Epithelial cell of esophagus (primary cell): ENCODE results near the gene TRMT1.

ENCODE experiments used
- DNase-seq: peaks from one replicate; pipeline ENCODE4 v3.0.0; 2010; ENCODE audit warnings: low read depth
- H3K4me3 ChIP-seq: 2 replicates; pipeline ENCODE4 v1.5.1; 2011; ENCODE audit warnings: mild to moderate bottlenecking, low read length, control low read depth
- TF ChIP-seq, protein P1 (sequence below): IDR thresholded peaks from 2 replicates; pipeline ENCODE4 v1.5.1; 2011; ENCODE audit warnings: low read depth, mild to moderate bottlenecking, low read length, control low read depth, inconsistent platforms; ENCODE audit not compliant: insufficient read depth; ENCODE audit errors: missing control alignments

Gene TRMT1

DNA sequence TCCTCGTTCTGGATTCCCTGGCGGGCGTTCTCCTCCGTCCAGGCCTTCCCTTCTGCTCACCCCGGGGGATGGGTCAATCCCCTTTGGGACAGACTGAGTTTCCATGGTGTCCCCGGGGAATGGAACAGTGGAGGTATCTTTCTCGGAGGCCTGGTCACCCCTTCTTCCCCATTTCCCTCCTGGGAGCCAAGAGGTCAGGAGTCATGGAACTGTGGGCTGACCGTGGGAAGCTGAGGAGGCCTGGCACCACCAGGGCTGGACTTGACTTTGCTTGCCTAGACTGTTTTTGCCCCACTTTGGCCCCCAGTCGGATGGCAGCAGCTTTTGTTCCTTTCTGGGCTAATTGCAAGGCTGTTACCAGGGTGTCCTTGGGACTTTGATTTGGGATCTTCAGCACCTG lies 3.5 kb upstream of the TRMT1 start:
- no peak for DNase-seq
- no peak overlapping the region for H3K4me3 ChIP-seq
- TF ChIP-seq, protein P1, sequence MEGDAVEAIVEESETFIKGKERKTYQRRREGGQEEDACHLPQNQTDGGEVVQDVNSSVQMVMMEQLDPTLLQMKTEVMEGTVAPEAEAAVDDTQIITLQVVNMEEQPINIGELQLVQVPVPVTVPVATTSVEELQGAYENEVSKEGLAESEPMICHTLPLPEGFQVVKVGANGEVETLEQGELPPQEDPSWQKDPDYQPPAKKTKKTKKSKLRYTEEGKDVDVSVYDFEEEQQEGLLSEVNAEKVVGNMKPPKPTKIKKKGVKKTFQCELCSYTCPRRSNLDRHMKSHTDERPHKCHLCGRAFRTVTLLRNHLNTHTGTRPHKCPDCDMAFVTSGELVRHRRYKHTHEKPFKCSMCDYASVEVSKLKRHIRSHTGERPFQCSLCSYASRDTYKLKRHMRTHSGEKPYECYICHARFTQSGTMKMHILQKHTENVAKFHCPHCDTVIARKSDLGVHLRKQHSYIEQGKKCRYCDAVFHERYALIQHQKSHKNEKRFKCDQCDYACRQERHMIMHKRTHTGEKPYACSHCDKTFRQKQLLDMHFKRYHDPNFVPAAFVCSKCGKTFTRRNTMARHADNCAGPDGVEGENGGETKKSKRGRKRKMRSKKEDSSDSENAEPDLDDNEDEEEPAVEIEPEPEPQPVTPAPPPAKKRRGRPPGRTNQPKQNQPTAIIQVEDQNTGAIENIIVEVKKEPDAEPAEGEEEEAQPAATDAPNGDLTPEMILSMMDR: no peak

DNA sequence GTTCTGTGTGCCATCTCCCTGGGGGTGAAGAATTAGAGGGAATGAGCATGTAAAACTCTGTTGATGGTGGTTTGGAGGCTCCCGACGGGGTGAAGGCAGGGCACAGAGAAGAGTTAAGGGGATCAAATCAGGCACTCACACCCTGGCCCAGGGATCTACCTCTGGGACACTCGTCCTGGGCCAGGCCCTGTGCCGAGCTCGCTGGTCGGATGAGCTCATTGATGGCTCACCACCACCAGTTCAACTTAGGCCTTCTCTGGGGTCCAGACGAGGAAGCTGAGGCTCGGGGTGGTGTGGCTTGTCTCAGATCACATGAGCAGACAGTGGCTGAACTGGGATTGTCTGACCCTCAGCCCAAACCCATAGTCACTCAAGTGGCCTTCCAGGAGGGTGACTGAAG lies 3.1 kb upstream of the TRMT1 start:
- no peak for DNase-seq
- peak overlapping the region; percentile 75 for H3K4me3 ChIP-seq
- TF ChIP-seq, protein P1: no peak

DNA sequence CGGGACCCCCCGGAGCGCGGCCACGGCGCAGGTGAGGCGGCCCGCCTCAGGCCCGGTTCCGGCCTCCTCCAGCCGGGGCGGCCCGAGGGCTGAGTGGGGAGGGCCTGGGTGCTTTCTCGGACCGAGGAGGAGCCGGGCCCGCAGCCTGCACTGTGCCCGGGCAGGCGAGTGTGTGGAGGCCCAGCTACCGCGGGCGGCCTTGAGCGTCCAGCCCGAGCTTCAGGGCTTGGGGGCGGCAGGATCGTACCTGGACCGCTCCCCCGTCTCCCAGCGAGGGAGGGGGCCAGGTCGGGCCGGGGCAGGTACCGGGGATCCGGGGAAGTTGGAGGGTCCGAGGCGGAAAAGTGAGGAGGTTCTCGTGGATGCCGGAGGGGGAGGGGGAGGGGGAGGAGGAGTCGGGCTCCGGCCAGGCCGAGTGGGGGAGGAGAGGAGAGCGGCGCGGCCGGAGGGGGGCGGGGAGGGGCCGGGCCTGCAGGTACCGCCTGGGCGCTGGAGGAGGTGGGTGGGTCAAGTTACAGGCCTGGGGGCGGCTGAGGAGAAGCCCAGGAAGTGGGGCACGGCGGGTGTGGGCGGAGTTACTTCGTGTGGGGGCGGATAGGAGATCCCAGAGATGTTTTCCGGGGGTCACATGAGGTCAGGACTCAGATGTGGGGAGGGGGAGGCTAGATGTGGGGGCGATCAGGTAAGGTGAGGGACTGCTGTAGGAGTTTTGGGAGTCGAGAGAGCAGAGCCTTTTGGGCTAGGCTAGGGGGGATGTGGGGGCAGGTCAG lies 2.1 kb upstream of the TRMT1 start:
- peak; percentile 60 for DNase-seq
- TF ChIP-seq, protein P1: no peak

DNA sequence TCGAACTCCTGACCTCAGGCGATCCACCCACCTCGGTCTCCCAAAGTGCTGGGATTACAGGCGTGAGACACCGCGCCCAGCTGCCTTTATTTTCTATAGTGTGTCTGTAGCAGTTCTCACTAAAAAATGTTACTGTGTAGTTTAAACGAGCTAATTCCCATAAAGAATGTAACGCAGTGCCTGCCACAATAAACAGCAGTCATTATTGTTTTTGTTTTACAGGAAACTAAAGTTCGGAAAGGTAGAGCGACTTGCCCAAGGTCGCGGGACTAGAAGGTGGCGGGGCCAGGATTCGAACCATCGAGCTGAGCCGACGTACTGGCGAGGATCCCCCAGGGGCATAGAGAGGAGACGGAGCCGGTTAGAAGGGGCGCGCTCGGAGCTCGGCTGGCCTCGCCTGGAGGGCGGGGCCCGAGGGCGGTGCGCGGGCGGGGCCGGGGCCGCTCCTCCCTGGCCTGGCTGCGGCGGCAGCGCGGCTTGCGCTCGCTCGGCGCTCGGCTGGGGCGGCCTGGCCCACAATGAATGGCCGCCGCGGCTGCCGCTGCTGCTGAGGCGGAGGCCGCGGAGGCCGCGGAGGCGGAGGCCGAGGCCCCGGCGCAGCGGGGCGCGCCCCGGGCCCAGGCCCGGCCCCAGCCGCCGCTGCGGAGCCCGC lies 1.4 kb upstream of the TRMT1 start, which contains the start of gene NACC1:
NACC1 (plus strand) TSS at position 493 of the 652 bp plus-strand sequence. CDS start 16,944 bp downstream, outside the sequence.
- H3K4me3 ChIP-seq: peak within 1 kb of the TSS; percentile 84
- TF ChIP-seq, protein P1: no peak
- DNase-seq: peak; percentile 91

More for the DNA sequence above, 2.1 kb upstream of the TRMT1 start:
- H3K4me3 ChIP-seq: peak overlapping the region; percentile 75

DNA sequence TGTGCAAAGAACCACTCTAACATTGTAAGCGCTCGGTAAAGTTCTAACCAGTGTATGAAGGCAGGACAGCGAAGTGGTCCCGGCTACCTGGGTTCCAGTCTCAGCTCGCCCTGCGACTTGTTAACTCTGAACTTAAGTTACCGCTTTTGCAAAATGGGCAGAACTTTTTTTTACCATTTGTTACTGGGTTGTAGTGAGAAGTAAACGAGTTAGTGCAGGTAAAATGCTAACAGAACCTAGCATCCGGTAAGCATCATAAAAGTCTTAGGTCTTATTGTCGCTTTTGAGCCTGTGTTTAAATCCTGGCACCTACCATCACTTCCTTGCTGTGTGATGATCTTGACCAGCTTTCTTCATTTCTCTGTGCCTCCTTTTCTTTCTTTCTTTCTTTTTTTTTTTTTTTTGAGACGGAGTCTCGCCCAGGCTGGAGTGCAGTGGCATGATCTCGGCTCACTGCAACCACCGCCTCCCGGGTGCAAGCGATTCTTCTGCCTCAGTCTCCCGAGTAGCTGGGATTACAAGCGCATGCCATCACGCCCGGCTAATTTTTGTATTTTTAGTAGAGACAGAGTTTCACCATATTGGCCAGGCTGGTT lies 734 bp upstream of the TRMT1 start:
- DNase-seq: peak; percentile 36
- peak overlapping the region; percentile 84 for H3K4me3 ChIP-seq
- TF ChIP-seq, protein P1: no peak

DNA sequence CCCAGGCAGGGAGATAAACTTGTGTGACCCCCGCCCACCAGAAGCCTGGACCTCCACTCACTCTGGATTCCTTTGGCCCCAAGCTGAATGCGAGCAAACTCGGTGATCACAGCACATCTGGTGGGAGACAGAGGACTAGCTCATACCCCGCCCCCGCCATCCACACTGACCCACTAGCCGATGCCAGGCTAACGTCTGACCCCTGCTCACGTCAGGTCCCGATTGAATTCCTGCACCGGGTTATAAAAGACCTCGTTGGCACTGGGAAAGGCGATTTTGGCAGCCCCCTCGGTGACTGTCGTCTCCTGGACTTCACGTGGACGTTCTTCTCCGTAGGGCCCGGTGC lies 631 bp downstream of the TRMT1 start:
- TF ChIP-seq, protein P1: no peak
- H3K4me3 ChIP-seq: peak overlapping the region; percentile 84

More for the DNA sequence above, 631 bp downstream of the TRMT1 start:
- DNase-seq: no peak
